Spleen (tissue), 7 donors: ENCODE data around the gene DTNBP1.

Source experiments
- CTCF ChIP-seq, 11 experiments: fragments of 200-600 bp in 7 of 11; fragments of 450-650 bp in 4 of 11; sonication (generic) in 4 of 11; IDR thresholded peaks in 8 of 11; conservative IDR thresholded peaks in 3 of 11; 1 replicate in 7 of 11; 2 replicates in 4 of 11; pipeline versions ENCODE4 v1.4.0 to v1.8.0; 2016 to 2021; ENCODE audit warnings: antibody characterized with exemption in 11 of 11, inconsistent platforms in 4 of 11, mild to moderate bottlenecking in 1 of 11
- POLR2A ChIP-seq, 3 donors: fragments of 450-650 bp; IDR thresholded peaks; one replicate each; pipeline ENCODE4 v1.5.1; 2017; ENCODE audit warnings: antibody characterized with exemption in 3 of 3, mild to moderate bottlenecking in 1 of 3
- POLR2AphosphoS5 ChIP-seq, 3 donors: sonication (generic); formaldehyde crosslinking; IDR thresholded peaks; one replicate each; pipeline ENCODE4 v1.5.1; 2017; ENCODE audit warnings: antibody characterized with exemption in 3 of 3
- donor health status: DM: no; HTN: no; CAD: no; lungs with moderate emphysema.
- donor health status: DM: no; HTN: no; CAD: no.
- donor health status: DM: no; HTN: no; CAD: no.

DNA sequence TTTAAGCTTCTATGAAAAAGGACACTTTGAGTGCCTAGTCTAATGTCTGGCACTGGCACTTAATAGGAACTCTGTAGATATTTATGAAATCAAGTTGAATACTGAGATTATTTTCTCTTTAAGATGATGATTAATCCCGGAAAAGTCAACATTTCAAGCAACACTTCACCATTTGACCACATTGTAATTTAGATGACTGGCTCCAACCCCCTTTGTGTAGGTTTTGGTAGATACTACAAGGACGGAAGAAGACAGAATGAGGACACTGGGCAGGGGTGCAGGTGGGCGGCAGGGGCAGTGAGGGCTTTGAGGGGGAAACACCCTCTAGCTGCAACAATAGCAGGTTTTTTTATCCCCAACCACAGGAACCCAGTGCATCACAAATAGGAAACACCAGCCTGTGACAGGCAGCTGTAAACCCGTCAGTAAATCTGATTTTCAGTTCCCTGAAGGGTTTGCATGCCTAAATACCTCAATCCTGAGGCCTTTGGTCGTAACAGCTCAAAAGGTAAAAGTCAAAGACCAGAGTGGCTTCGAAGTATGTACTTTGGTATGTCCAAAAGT is 4.6 kb downstream of the DTNBP1 start:
- no peak for TF ChIP-seq CTCF (IDR thresholded peaks at IDR 0.05 in 8 of 11, conservative IDR thresholded peaks at IDR 0.05 in 3 of 11)
- no peak for TF ChIP-seq POLR2A (IDR thresholded peaks at IDR 0.05)
- TF ChIP-seq POLR2AphosphoS5 (IDR thresholded peaks at IDR 0.05): peak in 1 of 3 donors; percentile 17
